ENCODE measurements around the gene HNRNPU.

Gene HNRNPU

GRCh38 chr1:244800821-244801220 is 63.5 kb downstream of the HNRNPU start:
- H3K27me3 ChIP-seq (ENCODE audit: insufficient read depth, low read length): no peaks in the 10 kb centered on the region

More at GRCh38 chr1:244800821-244801220, 63.5 kb downstream of the HNRNPU start:
- Histone ChIP-seq H3K36me3 (ENCODE audit: insufficient read depth, low read length) (no peaks in the 10 kb centered on the region), H3K9me3 (ENCODE audit: low read length) (no peaks in the 10 kb centered on the region), H3K4me1 (ENCODE audit: insufficient read depth, low read length) (no peaks in the 10 kb centered on the region), H3K4me3 (ENCODE audit: low read length) (no peak overlapping the region), H2AFZ (ENCODE audit: low read depth, low read length) (no peak overlapping the region)
